ENCODE measurements around the gene CDH19. TPM values are rescaled to one million over a fixed set of nuclear protein-coding genes. Genes with fewer than 3 reads are reported as not detected.

Gene CDH19
- total RNA-seq = 1 to 10 TPM; 1.0 to 3.1 (median 1.3) TPM

- no peaks in the 10 kb centered on the region for H3K36me3 ChIP-seq
- no peak within 1 kb of the TSS for H3K27ac ChIP-seq
- no peaks in the 10 kb centered on the region for H3K4me1 ChIP-seq
- no peak for DNase-seq
- H3K27me3 ChIP-seq = no peaks in the 10 kb centered on the region
- ATAC-seq (ENCODE audit: low FRiP score in 2 of 2) = no peak
- no peak for TF ChIP-seq POLR2AphosphoS5 (IDR thresholded peaks at IDR 0.05)
- TF ChIP-seq EP300 (IDR thresholded peaks at IDR 0.05) = no peak
- no peak for TF ChIP-seq CTCF (IDR thresholded peaks at IDR 0.05)
- no peak for TF ChIP-seq POLR2A (IDR thresholded peaks at IDR 0.05)
- no peaks in the 10 kb centered on the region for H3K9me3 ChIP-seq
- no peak within 1 kb of the TSS for H3K4me3 ChIP-seq
- WGBS, 2 donors = 69 to 71% methylated on average over 9 of the region's 9 CpGs
Measured at GRCh38 chr18:66603941-66604627, at the start of gene CDH19. Gene CDH19 (minus strand): TSS chr18:66604090. CDS start chr18:66572204, 31,886 bp downstream.

- no peak for TF ChIP-seq POLR2AphosphoS5 (IDR thresholded peaks at IDR 0.05)
- TF ChIP-seq EP300 (IDR thresholded peaks at IDR 0.05) = no peak
- no peak for TF ChIP-seq CTCF (IDR thresholded peaks at IDR 0.05)
- no peak for TF ChIP-seq POLR2A (IDR thresholded peaks at IDR 0.05)
- WGBS, 2 donors = 88 to 97% methylated on average over 1 of the region's 1 CpG
- no peaks in the 10 kb centered on the region for H3K4me1 ChIP-seq
- no peak overlapping the region for H3K4me3 ChIP-seq
- no peaks in the 10 kb centered on the region for H3K36me3 ChIP-seq
- no peaks in the 10 kb centered on the region for H3K9me3 ChIP-seq
- H3K27ac ChIP-seq = no peak overlapping the region
- no peak for DNase-seq
- no peaks in the 10 kb centered on the region for H3K27me3 ChIP-seq
- ATAC-seq (ENCODE audit: low FRiP score in 2 of 2) = no peak
Measured at GRCh38 chr18:66647671-66648070, 43.8 kb upstream of the CDH19 start.

GRCh38 chr18:66646609-66647008 is 42.7 kb upstream of the CDH19 start:
- Histone ChIP-seq H3K9me3 (no peaks in the 10 kb centered on the region), H3K27me3 (no peaks in the 10 kb centered on the region), H3K27ac (no peak overlapping the region), H3K4me3 (no peak overlapping the region), H3K4me1 (no peaks in the 10 kb centered on the region), H3K36me3 (no peaks in the 10 kb centered on the region)
- ATAC-seq (ENCODE audit: low FRiP score in 2 of 2) (no peak), DNase-seq (no peak)
- TF ChIP-seq CTCF (IDR thresholded peaks at IDR 0.05) (no peak), POLR2A (IDR thresholded peaks at IDR 0.05) (no peak), EP300 (IDR thresholded peaks at IDR 0.05) (no peak), POLR2AphosphoS5 (IDR thresholded peaks at IDR 0.05) (no peak)
- WGBS, 2 donors = 98 to 100% methylated on average over 2 of the region's 2 CpGs

GRCh38 chr18:66645983-66646382 is 42.1 kb upstream of the CDH19 start:
- H3K27ac ChIP-seq = no peak overlapping the region
- ATAC-seq (ENCODE audit: low FRiP score in 2 of 2) = no peak
- 70 to 71% methylated on average over 1 of the region's 1 CpG for WGBS, 2 donors
- TF ChIP-seq POLR2A (IDR thresholded peaks at IDR 0.05) = no peak
- TF ChIP-seq CTCF (IDR thresholded peaks at IDR 0.05) = no peak
- no peak for TF ChIP-seq POLR2AphosphoS5 (IDR thresholded peaks at IDR 0.05)
- no peak for TF ChIP-seq EP300 (IDR thresholded peaks at IDR 0.05)
- no peak for DNase-seq
- H3K27me3 ChIP-seq = no peaks in the 10 kb centered on the region
- no peaks in the 10 kb centered on the region for H3K4me1 ChIP-seq
- H3K36me3 ChIP-seq = no peaks in the 10 kb centered on the region
- H3K9me3 ChIP-seq = no peaks in the 10 kb centered on the region
- H3K4me3 ChIP-seq = no peak overlapping the region

GRCh38 chr18:66641056-66641455 is 37.2 kb upstream of the CDH19 start:
- H3K36me3 ChIP-seq = no peaks in the 10 kb centered on the region
- 86 to 88% methylated on average over 4 of the region's 4 CpGs for WGBS, 2 donors
- H3K27me3 ChIP-seq = no peaks in the 10 kb centered on the region
- H3K9me3 ChIP-seq = no peaks in the 10 kb centered on the region
- DNase-seq (no peak), ATAC-seq (ENCODE audit: low FRiP score in 2 of 2) (no peak)
- TF ChIP-seq CTCF (IDR thresholded peaks at IDR 0.05) (no peak), POLR2AphosphoS5 (IDR thresholded peaks at IDR 0.05) (no peak), POLR2A (IDR thresholded peaks at IDR 0.05) (no peak), EP300 (IDR thresholded peaks at IDR 0.05) (no peak)
- H3K4me3 ChIP-seq = no peak overlapping the region
- H3K4me1 ChIP-seq = no peaks in the 10 kb centered on the region
- H3K27ac ChIP-seq = no peak overlapping the region

All from upper lobe of left lung (tissue), 6 donors.